Stimulated activated CD4-positive, alpha-beta T cell treated with anti-CD3 and anti-CD28 coated beads, TNF-alpha, amount 100 ng/mL, for 48 hours (primary cell): ENCODE data around the gene TRIM31.

ENCODE experiments used
- DNase-seq, 3 donors: peaks; one replicate each; pipeline ENCODE4 v3.0.0-alpha.2; 2020; ENCODE audit warnings: low read depth in 3 of 3

Gene TRIM31

DNA sequence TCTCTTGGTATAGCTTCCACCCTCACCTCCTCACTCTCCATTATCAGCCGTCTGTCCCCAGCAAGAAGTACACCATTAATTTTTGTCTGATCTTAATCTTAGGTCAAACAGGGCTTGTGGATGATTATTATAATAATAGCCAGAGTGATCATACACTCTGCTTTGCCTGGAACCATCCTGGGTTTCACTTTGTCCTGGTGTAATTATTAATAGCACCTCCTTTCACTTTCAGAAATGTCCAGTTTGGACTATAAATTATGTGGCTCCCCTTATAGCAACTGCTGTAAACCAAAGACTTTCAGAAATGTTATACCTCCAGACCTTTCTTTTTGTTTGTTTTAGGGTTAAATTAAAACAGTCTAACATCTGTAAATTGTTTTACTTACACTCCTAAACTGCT lies 951 bp upstream of the TRIM31 start:
- no peak for DNase-seq

DNA sequence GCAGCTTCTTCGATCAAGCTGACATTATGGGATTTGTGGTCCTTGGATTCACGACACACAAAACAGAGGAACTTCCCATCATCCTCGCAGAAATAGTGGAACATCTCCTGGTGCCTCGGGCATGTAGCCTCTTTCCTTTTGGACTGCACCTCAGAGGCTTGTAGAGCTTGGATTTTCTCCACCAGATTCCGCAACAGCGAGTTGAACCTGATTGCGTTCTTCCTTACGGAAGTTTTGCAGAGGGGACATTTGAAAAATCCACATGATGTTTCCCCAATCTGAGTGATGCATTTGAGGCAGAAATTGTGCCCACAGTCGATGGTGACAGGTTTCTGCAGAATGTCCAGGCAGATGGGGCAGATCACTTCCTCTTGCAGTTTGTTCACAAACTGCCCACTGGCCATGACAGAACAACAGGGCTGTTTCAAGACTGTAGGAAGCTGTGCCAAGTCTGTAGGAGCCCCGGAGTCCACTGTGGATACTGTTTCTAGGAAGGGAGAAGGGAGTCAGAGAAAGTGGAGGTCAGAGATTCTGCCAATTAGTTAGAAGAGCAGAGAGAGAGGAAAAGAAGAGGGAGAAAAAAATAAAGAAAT lies 392 bp downstream of the TRIM31 start:
- DNase-seq = no peak

DNA sequence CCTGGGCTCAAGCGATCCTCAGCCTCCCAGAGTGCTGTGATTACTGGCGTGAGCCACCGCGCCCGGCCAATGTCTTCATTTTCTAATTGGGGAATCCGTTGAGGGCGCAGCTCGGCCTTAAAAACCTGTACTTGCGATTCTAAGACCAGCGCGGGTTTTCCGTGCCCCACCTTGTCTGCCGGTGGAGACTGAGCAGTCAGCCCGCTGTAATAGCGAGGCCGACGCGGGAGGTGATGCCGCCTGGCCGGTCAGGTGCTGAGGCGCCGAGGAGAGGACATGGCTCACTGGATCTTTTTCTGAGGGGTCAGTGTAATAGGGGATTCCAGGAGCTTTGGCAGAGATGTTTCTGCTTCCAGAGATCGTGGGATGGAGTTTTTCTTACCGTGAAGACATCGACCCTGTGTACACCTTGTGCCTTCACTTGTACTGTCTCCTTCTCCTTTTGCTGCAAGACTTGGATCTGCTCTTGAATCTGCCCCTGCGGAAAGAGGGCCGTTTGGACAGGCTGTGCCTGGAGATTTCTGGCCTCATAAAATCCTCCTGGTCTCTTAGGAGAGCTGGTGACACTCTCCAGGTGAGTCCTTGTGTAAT lies 1.5 kb downstream of the TRIM31 start:
- DNase-seq = no peak

DNA sequence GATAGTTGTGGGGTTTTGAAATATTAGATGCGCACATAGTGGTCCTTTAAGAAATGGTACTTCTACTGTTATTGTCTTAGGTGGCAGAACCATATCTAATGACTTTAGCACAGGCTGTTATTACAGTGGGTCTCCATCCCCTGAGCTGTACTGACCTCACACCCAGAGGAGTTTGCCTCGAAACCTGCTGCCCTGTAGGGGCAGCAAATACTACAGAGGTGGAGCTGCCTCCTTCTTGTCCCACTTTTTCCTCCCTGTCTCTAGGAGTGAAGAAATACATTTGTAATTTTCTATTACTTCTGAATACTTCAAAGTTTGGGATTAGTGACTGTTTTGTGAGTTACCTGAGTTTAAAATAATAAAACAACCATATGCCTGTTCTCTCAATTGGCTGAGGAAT lies 8.2 kb downstream of the TRIM31 start:
- no peak for DNase-seq

DNA sequence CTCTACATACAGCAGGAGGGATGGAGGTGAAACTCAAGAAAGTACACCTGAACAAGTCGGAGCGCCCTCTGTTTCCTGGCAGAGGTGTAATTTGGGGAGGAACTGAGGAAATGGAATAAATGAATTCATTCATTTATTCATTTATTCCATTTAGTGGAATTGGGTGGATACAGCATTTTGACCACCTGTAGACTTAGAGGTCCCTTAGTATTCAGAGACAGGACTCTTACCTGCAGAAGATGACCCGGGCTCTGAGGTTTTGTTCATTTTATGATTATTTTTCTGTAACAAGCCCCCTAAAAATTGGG lies 9.1 kb downstream of the TRIM31 start:
- no peak for DNase-seq

DNA sequence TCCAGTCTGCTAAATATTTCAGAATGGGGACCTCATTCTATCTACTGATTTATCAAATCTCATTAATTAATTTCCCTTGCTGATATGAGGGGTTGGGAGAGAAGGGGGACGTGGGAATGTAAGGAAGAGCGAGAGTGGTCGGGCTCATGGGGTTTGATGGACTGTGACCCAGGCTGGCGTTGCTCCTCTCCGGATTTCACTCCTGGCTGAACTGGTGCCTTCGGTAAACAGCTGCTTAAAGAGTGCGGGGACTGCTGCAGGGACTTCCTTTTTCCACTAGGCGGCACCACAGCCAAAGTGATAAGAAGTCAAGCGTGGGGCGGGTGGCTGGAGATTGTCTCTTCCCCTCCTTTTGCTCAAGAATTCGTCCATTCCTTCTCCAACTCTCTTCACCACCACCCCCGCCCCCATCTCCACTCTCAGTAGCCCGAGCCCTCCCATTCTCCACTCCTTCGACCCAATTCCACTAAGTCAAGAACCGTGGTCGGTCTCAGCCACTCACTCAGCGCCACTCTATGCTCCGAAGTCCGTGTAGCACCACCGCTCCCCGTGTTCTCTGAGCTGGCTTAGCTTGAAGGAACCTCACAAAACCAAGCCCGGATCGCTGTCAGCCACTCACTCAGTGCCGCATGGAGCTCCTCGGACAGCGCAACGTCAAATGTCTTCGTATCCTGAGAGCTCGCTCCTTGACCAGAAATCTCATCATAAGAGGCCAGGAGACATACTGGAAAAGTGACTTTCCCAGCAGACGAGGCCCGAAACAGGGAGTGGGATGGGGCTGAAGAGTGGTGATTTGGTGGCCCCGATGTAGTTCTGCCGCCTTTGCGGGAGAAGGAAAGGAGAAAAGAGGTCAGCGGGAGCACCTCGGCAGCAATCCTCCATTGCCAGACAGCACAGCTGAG lies 9.7 kb downstream of the TRIM31 start:
- peak; percentile 69 to 72 (median 70) for DNase-seq

DNA sequence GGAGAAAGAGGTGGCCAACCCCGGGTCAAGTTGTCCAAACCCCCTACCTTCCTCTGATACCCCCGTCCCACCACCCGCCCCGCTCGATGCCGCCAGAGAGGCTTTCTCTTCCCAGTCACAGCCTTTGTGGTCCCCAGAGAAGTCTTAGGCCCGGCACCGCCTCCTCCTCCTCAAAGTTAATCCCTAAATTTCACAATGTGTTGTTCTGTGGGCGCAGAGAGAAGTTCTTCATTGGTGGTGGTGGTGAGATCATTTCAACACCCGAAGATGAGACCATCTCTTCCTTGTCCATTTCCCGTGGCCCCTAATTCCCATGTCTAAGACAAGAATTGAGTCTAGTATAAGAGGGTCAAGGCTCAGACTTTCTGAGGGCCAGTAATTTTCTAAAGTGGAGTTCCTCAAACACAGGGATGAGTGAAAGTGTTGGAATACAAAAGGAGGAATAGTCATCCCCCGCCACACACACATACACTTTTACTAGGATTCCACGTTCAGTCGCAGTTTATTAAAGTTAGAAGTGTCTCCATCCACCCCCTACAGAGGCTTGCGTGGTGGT lies 10.4 kb downstream of the TRIM31 start:
- no peak for DNase-seq

DNA sequence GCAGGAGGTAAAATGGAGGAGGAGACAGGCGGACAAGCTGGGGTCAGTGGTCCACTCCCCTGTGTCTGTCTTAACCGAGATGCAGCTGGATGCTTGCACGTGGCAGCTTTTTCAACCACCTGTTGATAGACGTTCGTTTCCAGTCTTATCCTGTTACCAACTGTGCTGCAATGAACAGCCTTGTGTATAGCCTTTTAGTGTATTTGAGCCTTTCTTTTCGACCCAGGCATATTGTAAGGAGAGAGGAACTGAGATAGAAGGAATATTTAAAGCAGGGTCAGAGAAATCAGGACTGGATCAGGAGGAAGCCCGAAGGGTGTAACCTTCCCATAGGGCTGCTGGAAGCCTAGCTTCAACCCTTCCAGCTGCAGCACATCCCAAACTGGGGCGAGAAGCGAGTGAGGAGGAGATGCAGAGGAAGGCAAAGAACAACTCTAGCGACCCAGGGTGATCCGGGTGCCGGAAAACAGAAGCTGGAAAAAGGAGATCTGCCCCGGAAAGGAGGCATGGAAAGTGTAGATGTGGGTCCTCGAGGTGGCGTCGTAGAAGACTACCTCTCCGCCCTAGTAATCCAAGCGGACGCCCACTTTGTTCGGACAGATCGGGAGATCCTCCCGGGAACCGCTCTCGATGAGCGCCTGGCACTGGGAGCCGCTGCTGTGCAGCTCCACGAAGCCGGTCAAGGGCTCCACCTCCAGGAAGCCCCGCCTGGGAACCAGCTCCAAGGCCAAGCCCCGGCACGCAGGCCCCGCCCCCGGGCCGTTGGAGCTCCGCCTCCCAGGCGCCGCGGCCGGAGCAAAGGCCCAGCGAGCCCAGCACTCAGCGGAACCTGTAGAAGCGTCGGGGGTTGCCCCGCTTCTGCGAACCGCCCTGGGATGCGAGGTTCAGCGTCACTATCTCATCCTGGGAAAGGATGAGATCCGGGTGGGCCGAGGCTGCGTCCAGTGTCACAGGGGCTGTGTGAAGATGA lies 11.2 kb downstream of the TRIM31 start:
- DNase-seq = peak; percentile 42 to 66 (median 61)

DNA sequence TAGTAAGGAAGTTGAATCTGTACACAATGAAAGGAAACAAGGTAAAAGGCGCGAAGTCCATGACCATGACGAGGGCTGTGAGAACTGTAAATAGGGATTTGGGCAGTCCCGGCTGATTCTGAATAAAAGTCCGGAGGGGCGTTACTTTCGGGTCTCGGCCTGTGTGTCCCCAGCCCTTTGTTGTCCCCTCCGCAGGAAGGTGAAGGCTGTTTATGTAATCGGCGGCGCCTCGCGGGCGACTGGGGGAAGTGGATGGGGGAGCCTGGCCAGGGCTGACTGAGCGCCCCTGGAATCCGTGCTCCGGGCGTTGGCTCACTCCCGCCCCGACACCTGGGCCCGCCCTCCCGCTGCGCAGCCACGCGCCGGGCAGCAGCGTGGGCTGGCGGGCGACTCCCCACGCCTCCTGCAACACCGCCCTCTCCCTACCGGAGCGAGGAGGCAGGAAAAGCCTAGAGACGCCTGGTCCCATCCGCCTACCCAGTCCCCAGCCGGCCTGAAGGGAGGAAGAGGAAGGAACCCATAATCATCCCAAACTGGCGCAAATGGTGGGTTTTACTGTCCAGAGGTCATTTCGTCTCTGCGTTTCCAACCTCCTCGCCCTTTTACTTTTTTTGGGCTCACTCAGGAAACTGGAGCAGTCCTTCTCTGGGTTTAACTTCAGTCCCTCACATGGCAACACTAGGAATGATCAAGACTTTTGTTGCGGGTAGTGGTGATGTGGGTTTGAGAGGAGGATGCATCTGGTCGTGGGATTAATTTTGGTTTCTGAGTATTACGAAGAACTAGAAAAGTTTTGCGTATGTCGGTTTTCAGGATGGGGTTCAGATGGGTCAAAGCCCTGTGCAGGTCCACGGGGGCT lies 12.1 kb downstream of the TRIM31 start:
- no peak for DNase-seq

DNA sequence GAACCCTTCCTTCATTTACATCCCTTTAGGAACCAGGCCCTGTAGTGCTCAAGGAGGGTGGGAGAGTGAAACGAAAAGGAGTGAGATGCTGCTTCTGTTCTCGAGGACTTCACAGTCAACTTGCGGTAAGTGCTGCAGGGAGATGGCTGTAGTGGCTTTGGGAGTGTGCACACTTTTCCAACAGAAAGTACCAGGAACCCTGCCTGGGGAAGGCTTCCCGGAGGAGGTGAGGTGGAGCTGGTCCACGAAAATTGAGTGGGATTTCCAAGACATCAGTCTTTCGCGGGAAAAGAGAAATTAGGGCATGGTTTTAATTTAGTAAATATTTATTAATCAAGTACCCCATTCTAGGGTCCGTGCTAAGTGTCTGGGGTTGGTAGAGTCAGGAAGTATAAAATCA lies 12.7 kb downstream of the TRIM31 start:
- no peak for DNase-seq

DNA sequence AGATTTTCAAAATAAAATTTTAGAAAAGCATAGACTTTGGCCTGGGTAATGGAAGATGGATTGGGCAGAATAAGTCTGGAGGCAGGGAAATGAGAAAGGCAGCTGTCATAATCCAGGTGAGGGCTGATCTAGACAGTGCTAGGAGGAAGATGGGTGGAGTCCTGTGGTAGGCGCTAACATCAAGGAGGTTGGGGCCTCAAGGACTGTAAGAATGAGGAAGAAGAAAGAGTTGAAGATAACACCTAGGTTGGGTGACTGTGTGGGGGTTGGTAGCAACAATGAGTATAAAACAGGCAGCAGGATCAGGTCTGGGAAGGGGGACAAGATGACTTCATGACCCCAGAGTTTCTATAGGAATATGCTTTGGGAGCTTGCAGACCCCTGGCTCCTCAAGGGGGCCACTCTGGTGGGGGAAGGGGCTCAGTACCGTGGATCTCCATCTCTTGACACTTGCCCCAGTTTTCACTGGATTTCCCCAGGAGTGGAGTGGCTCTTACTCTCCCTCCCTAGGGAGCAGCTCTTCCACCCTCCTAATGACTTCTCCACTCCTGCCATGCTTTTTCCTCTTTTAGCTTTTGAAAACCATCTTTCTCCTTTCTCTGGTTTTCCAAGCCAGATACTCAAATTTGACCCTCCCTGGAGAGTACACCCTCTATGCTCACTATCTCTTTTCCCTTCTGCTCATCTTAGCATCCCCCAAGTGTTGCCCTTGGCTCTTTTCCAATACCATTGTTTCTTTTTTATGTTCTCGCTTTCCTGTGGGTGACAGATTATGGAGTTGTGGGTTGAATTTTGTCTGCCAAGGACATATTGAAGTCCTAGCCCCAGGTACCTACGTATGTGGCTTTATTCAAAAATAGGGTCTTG lies 14.8 kb downstream of the TRIM31 start:
- no peak for DNase-seq

DNA sequence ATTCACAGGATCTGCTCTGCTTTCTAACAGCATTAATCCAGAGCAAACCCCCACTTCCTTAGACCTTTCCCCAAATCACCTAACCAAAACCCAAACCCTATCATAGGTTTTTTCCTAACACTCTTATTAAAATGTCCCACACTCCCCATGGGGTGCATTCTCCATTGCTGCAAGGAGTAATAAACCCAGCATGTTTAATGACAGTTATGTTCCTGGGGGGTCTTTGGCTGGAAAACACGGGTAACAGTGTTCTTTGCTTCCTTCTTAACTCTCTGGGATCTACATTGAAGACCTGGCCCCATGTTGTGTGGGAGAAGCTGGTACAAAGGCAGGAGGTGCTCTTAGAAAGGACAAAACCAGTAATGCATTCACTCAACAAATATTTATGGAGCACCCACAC lies 16.1 kb downstream of the TRIM31 start:
- DNase-seq = no peak

DNA sequence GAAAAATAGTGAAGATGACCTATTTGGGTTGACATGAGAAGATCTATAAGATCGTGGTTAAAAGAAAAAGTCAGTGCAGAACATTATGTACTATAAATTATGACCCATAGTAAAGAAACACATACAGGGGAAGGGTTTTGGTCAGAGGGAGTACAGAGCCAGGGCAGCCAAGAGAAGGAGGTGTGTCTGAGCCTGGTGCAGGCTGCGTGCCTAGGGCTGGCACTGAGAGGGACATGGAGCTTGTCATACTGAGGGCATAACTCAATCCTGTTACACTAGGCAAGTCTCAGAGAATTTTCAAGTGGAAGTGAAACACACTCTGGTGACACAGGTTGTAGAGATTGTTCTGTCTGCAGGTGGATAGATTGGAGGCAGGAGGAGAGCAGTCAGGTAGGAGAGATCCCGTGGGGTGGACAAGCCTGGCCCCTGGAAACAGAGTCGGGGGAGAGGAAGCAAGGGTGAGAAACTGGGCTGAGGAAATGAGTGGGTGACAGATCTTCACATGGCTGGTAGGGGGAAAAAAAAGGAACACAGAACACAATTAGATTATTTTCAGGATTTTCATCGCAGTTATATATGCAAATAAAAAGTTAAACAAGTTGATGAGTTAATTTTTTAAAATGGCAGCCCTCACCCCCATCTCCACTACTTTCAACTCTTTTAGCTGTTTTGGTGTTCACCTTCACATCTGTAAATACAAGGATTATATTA lies 18.8 kb downstream of the TRIM31 start:
- no peak for DNase-seq

DNA sequence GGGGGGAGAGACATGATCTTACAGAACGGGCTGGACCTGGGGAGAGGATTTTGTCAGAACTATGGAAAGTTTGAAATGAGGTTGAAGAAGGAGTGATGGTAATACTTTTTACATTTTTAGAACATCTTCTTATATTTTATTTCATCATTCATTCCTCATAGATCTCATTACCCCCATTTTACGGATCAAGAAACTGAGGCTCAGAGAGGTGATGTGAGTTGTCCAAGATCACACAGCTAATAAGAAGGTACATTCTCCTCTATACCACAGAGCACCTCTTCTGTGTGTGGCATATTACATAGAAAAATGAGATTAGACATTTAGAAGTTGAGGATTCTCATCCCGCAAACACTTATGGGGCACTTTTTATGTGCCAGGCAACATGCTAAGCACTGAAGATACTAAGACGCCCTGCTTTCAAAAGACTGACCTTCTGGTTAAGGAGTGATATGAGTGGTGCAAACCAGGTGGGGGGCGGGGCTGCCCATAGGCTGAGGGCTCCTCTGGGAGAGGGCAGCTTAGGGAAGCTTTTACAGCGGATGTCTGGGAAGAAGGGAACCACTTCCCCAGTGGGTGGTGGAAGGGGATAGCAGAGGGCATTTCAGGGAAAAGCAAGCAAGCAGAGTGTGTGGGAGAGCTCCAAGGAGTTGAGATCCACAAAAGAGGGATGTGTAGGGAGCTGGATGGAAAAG lies 19.9 kb downstream of the TRIM31 start:
- no peak for DNase-seq

DNA sequence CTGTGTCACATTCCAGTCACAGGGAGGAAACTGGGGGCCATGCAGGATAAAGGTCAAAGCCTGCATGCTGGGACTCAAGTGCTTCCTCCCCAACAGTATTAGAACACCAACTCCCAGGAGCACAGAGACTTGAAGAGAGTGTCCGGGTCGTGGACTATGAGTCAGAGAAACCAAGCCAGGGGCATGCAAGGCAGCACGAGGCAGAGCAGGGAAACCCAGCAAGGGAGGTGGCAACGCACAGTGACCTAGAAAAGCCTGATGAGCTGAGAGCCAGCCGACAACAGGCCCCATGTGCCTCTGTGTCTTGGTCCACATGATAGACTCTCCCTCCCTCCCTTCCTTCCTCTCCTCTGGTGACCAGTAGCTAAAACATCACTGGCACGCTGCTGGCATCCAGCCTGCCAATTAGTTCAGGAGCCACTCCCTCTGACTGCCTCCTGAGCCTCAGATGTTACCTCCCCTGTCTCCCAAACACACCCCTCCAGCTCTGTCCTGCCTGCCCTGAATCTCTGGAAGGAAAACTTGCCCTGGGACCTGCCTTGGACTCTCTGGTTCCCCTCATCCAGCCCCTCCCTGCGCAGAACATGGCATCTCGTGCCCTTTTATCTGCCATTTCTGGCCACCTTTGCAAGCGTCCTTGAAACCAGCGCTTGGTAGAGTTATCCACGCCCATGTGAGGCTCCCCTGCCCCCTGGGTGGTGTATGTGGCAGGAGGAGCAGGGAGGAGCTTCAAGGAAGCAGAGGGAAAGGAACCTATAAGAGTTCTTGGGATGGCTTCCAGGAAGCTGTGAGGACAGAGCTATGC lies 21.1 kb downstream of the TRIM31 start:
- DNase-seq = no peak

DNA sequence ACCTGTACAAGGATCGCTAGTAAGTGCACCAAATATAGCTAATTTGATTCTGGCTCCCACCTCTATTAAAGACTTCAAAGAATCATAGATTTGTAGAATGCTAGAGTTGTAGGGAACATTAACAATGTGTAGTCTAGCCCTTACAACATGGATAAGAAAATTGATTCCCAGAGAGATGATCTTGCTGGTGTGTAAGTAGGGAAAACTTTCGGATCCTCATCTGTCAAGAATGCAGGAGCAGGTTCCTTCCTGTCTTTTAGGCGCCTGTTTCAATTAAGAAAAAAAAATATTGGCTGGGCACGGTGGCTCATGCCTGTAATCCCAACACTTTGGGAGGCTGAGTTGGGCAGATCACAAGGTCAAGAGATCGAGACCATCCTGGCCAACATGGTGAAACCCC lies 25.0 kb downstream of the TRIM31 start:
- DNase-seq = no peak

DNA sequence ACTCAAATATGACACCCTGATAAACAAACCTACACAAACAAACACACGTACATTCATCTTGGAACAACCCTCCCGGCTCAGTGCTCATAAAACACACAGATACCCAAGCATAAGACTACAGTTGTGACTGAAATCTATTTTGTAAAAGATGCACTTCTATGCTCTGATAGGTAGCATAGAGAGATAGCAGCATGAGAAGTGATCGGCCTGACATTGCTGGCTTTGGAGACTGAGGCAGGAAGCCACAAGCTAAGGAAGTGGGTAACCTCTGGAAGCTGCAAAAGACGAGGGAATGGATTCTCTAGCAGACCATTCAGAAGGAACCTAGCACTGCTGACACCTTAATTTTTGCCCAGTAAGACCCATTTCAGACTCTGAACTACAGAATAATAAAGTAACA lies 35.7 kb downstream of the TRIM31 start:
- no peak for DNase-seq
